HepG2 (cell line): Measurements from ENCODE around the gene TNPO3. TPM values are rescaled to one million over a fixed set of nuclear protein-coding genes. Genes with fewer than 3 reads are reported as not detected.

ENCODE experiments used
- ATAC-seq: fragments of 200-7000 bp; cut with Tn5 transposase; 3 replicates; pipeline ENCODE4 v1.9.1; 2020; ENCODE audit warnings: mild to moderate bottlenecking, moderate library complexity
- BruUV-seq: library from RNA; stranded (reverse); fragments of 400-500 nt; replicated peaks from 2 replicates; lab custom pipeline; 2021; lab: Mats Ljungman, UMichigan
- CTCF ChIA-PET: fragments of 300-600 bp; formaldehyde crosslinking; extraction: SDS; loops from one replicate; lab custom pipeline; 2021; ENCODE audit warnings: low total read pairs, inconsistent platforms, low intra/inter-chr PET ratio; lab: Yijun Ruan, JAX
- POLR2A ChIA-PET: fragments of 350-600 bp; sonication (Branson Sonifier 250); formaldehyde crosslinking; loops from one replicate; lab custom pipeline; 2020; ENCODE audit warnings: antibody characterized with exemption, inconsistent platforms; lab: Yijun Ruan, JAX
- DNase-seq: peaks from one replicate; pipeline ENCODE4 v3.0.0-alpha.2; 2015; ENCODE audit warnings: low spot score
- FAIRE-seq: peaks from 3 replicates; lab custom pipeline; 2011; peaks lifted over from hg19 to GRCh38; lab: Jason Lieb, UNC
- H2AFZ ChIP-seq: one replicate; pipeline ENCODE4 v1.6.1; 2011; ENCODE audit warnings: low read length, inconsistent platforms
- H3K27ac ChIP-seq: fragments of 300-600 bp; 3 replicates; pipeline ENCODE4 v1.8.0; 2011; ENCODE audit warnings: mixed run types, mild to moderate bottlenecking, mixed read lengths, low read length, inconsistent platforms; ENCODE audit not compliant: insufficient read depth; ENCODE audit errors: extremely low read length
- H3K27me3 ChIP-seq, 2 experiments: fragments of 200-600 bp in 1 of 2; 2 replicates in 1 of 2; 3 replicates in 1 of 2; pipeline versions ENCODE4 v1.6.0 to v1.8.0; 2011; ENCODE audit warnings: low read length in 2 of 2, mild to moderate bottlenecking in 2 of 2, moderate library complexity in 2 of 2, inconsistent platforms in 1 of 2; ENCODE audit not compliant: insufficient read depth in 2 of 2, control insufficient read depth in 1 of 2
- H3K36me3 ChIP-seq, 2 experiments: fragments of 200-600 bp in 1 of 2; replicated peaks in 1 of 2; 2 replicates in 1 of 2; 3 replicates in 1 of 2; pipeline versions ENCODE4 v1.5.1 to v1.8.0; 2011; ENCODE audit warnings: low read length in 2 of 2, inconsistent platforms in 1 of 2; ENCODE audit not compliant: insufficient read depth in 2 of 2, control insufficient read depth in 1 of 2
- H3K4me1 ChIP-seq: 2 replicates; pipeline ENCODE4 v1.5.1; 2012; ENCODE audit warnings: low read length, inconsistent platforms; ENCODE audit not compliant: insufficient read depth
- H3K4me2 ChIP-seq: 2 replicates; pipeline ENCODE4 v1.6.0; 2011; ENCODE audit warnings: low read depth, low read length, inconsistent platforms
- H3K4me3 ChIP-seq, 3 experiments: fragments of 200-600 bp in 1 of 3; sonication (generic), shearing (Covaris generic) in 1 of 3; replicated peaks in 1 of 3; 2 replicates each; pipeline ENCODE4 v1.5.1; 2011 to 2016; ENCODE audit warnings: low read length in 3 of 3, inconsistent platforms in 2 of 3, low read depth in 2 of 3, mild to moderate bottlenecking in 2 of 3, control low read depth in 1 of 3, mixed read lengths in 1 of 3; ENCODE audit not compliant: insufficient read depth in 1 of 3
- H3K79me2 ChIP-seq: one replicate; pipeline ENCODE4 v1.6.1; 2011; ENCODE audit warnings: low read length, inconsistent platforms; ENCODE audit not compliant: insufficient read depth
- H3K9ac ChIP-seq: 2 replicates; pipeline ENCODE4 v1.6.0; 2011; ENCODE audit warnings: mild to moderate bottlenecking, low read depth, low read length, inconsistent platforms; ENCODE audit not compliant: insufficient read depth
- H3K9me3 ChIP-seq: 2 replicates; pipeline ENCODE4 v1.5.1; 2012; ENCODE audit warnings: mild to moderate bottlenecking, low read length
- H4K20me1 ChIP-seq: 2 replicates; pipeline ENCODE4 v1.6.0; 2011; ENCODE audit warnings: inconsistent platforms, mild to moderate bottlenecking, low read length, moderate library complexity; ENCODE audit not compliant: insufficient read depth
- ATF3 ChIP-seq: sonication (generic); formaldehyde crosslinking; IDR thresholded peaks from 2 replicates; pipeline ENCODE4 v1.4.0; 2020; ENCODE audit warnings: missing genetic modification reagents
- ERF ChIP-seq: IDR thresholded peaks from 2 replicates; pipeline ENCODE4 v1.6.1; 2018; ENCODE audit warnings: missing biosample characterization, missing genetic modification reagents
- GABPB1 ChIP-seq: IDR thresholded peaks from 2 replicates; pipeline ENCODE4 v1.6.1; 2016; ENCODE audit warnings: mild to moderate bottlenecking, missing genetic modification reagents, moderate library complexity, missing compliant biosample characterization
- HDAC6 ChIP-seq: fragments of 200-600 bp; sonication (generic); IDR thresholded peaks from 2 replicates; pipeline ENCODE4 v1.7.0; 2017; ENCODE audit warnings: mild to moderate bottlenecking, antibody characterized with exemption, low read length, low read depth
- JARID2 ChIP-seq: sonication (generic); formaldehyde crosslinking; IDR thresholded peaks from 2 replicates; pipeline ENCODE4 v1.8.1; 2023; ENCODE audit warnings: missing genetic modification reagents, inconsistent platforms; ENCODE audit not compliant: insufficient replicate concordance
- KLF13 ChIP-seq: sonication (generic); formaldehyde crosslinking; IDR thresholded peaks from 2 replicates; pipeline ENCODE4 v1.4.0; 2020; ENCODE audit warnings: mild to moderate bottlenecking, missing genetic modification reagents
- MYNN ChIP-seq: sonication (generic); formaldehyde crosslinking; IDR thresholded peaks from 2 replicates; pipeline ENCODE4 v1.4.0; 2020; ENCODE audit warnings: mild to moderate bottlenecking, low read depth, missing genetic modification reagents
- ZFAT ChIP-seq: sonication (generic); formaldehyde crosslinking; conservative IDR thresholded peaks from 2 replicates; pipeline ENCODE4 v1.8.1; 2023; ENCODE audit warnings: missing genetic modification reagents, inconsistent platforms
- ZNF12 ChIP-seq: sonication (generic); formaldehyde crosslinking; IDR thresholded peaks from 2 replicates; pipeline ENCODE4 v1.5.0; 2020; ENCODE audit warnings: missing genetic modification reagents
- ZNF224 ChIP-seq: sonication (generic); formaldehyde crosslinking; IDR thresholded peaks from 2 replicates; pipeline ENCODE4 v1.5.0; 2020; ENCODE audit warnings: mild to moderate bottlenecking, missing genetic modification reagents
- ZNF317 ChIP-seq: sonication (generic); formaldehyde crosslinking; IDR thresholded peaks from 2 replicates; pipeline ENCODE4 v1.5.0; 2020; ENCODE audit warnings: mild to moderate bottlenecking, missing genetic modification reagents
- ZNF34 ChIP-seq: sonication (generic); formaldehyde crosslinking; IDR thresholded peaks from 2 replicates; pipeline ENCODE4 v1.4.0; 2020; ENCODE audit warnings: mild to moderate bottlenecking, missing genetic modification reagents, borderline replicate concordance
- ZNF441 ChIP-seq: sonication (generic); formaldehyde crosslinking; IDR thresholded peaks from 2 replicates; pipeline ENCODE4 v1.7.0; 2021; ENCODE audit warnings: missing genetic modification reagents, borderline replicate concordance
- ZNF550 ChIP-seq: sonication (generic); formaldehyde crosslinking; IDR thresholded peaks from 2 replicates; pipeline ENCODE4 v1.4.0; 2020; ENCODE audit warnings: mild to moderate bottlenecking, missing genetic modification reagents, borderline replicate concordance
- WGBS: methylation state at CpG from one replicate; pipeline ENCODE4 v1.1.6; 2017; ENCODE audit warnings: low lambda C conversion rate; 5-methylcytosine and 5-hydroxymethylcytosine counted together
- in situ Hi-C: cut with HindIII; loops from 2 replicates; pipeline ENCODE4 v1.10.0; 2017; ENCODE audit warnings: low pct_unique_long_range_greater_than_20kb; ENCODE audit not compliant: extremely low pct_ligation_motif_present
- intact Hi-C: fragments of 100-400 bp; cut with micrococcal nuclease; formaldehyde crosslinking; loops from one replicate; pipeline ENCODE4 v1.10.0; 2022; ENCODE audit not compliant: unreplicated experiment
- polyA plus RNA-seq, 8 experiments: library from polyadenylated mRNA; depleted of rRNA in 3 of 8; stranded (reverse) in 7 of 8; unstranded in 1 of 8; fragments of >200 nt; fragmentation: Illumina TruSeq in 4 of 8; extraction: Trizol in 4 of 8; gene quantifications; 2 replicates each; pipeline versions ENCODE4 v1.2.1 to v1.2.3, GENCODE V29; 2011 to 2016; ENCODE audit warnings: low read depth in 4 of 8, missing spikeins in 1 of 8, mixed read lengths in 1 of 8; ENCODE audit not compliant: insufficient read depth in 1 of 8
- total RNA-seq, 5 experiments: library from RNA; depleted of rRNA; stranded (reverse); fragments of >200 nt; fragmentation: Illumina TruSeq; extraction: Trizol; gene quantifications; 2 replicates each; pipeline ENCODE4 v1.2.3, GENCODE V29; 2016; ENCODE audit warnings: low read depth in 1 of 5

TNPO3 gene
- total and polyA plus RNA-seq, 2 of the 13 experiments (the other 11 are each of a cell fraction or from before 2014, with no cell fraction given) = 23.8 to 44.6 TPM

GRCh38 chr7:128951296-128951695 is 103.6 kb downstream of the TNPO3 start:
- H3K27me3 ChIP-seq = no peaks in the 10 kb centered on the region
- H3K4me2 ChIP-seq = no peak overlapping the region
- H3K4me1 ChIP-seq = no peaks in the 10 kb centered on the region
- TF ChIP-seq ZFAT (CRISPR knock-in tag) (no peak), ZNF34 (CRISPR knock-in tag) (no peak), HDAC6 (no peak), ZNF317 (no peak), ZNF224 (CRISPR knock-in tag) (no peak), ZNF12 (CRISPR knock-in tag) (no peak), ATF3 (CRISPR knock-in tag) (no peak), ZNF441 (CRISPR knock-in tag) (no peak), KLF13 (CRISPR knock-in tag) (no peak), ZNF550 (CRISPR knock-in tag) (no peak), GABPB1 (no peak), MYNN (CRISPR knock-in tag) (no peak), ERF (CRISPR knock-in tag) (no peak), JARID2 (CRISPR knock-in tag) (no peak)
- H3K79me2 ChIP-seq = no peaks in the 10 kb centered on the region
- no peak overlapping the region for H3K4me3 ChIP-seq
- no peak for FAIRE-seq
- no peak overlapping the region for H3K9ac ChIP-seq
- ChIA-PET POLR2A (no interaction called here), CTCF (no interaction called here)
- BruUV-seq = no TSS peak
- H3K27ac ChIP-seq = no peak overlapping the region
- ATAC-seq = no peak
- peaks cover 9 to 26% of the 10 kb centered on the region in 2 experiments for H3K36me3 ChIP-seq
- in situ Hi-C loops (no loop called here), intact Hi-C loops (no loop called here)
- WGBS = 95% methylated on average over 5 of the region's 5 CpGs
- H4K20me1 ChIP-seq = no peaks in the 10 kb centered on the region
- H2AFZ ChIP-seq = no peak overlapping the region
- no peaks in the 10 kb centered on the region for H3K9me3 ChIP-seq
- DNase-seq = no peak
